ENCODE data around the gene ACY1.

- no peak for TF ChIP-seq ZNF274 (IDR thresholded peaks at IDR 0.05; ENCODE audit: low read depth, low read length)
- TF ChIP-seq SUZ12 (IDR thresholded peaks at IDR 0.05; ENCODE audit: extremely low read depth, insufficient read depth, insufficient read length) = no peak
Observed at GRCh38 chr3:51934139-51934850, 49.0 kb upstream of the ACY1 start.
